CD4-positive, CD25-positive, alpha-beta regulatory T cell (primary cell): ENCODE data around the gene EXOSC9. TPM values are rescaled to one million over a fixed set of nuclear protein-coding genes. Genes with fewer than 3 reads are reported as not detected.

ENCODE experiments used
- ATAC-seq, 2 donors: fragments of 150-1000 bp; cut with Tn5 transposase; one replicate each; pipeline ENCODE4 v1.10.0; 2021; ENCODE audit warnings: low read depth in 2 of 2, moderate number of reproducible peaks in 2 of 2, moderate library complexity in 1 of 2
- DNase-seq, 3 donors: peaks; one replicate each; pipeline versions ENCODE4 v3.0.0 to v3.0.0-alpha.2; 2012 to 2022; ENCODE audit warnings: mixed read lengths in 1 of 3
- H3K27ac ChIP-seq: one replicate; pipeline ENCODE4 v1.7.0; 2013; ENCODE audit warnings: mild to moderate bottlenecking, low read length; ENCODE audit not compliant: insufficient read depth, poor library complexity, severe bottlenecking
- H3K27me3 ChIP-seq: one replicate; pipeline ENCODE4 v1.7.0; 2013; ENCODE audit warnings: low read length; ENCODE audit not compliant: control insufficient read depth, insufficient read depth
- H3K36me3 ChIP-seq: one replicate; pipeline ENCODE4 v1.7.0; 2013; ENCODE audit warnings: mild to moderate bottlenecking, low read length, moderate library complexity; ENCODE audit not compliant: control insufficient read depth, insufficient read depth
- H3K4me1 ChIP-seq: 2 replicates; pipeline ENCODE4 v1.7.0; 2013; ENCODE audit warnings: mild to moderate bottlenecking, low read length; ENCODE audit not compliant: insufficient read depth, control insufficient read depth, poor library complexity, severe bottlenecking
- H3K4me3 ChIP-seq: one replicate; pipeline ENCODE4 v1.7.0; 2013; ENCODE audit warnings: low read depth, mild to moderate bottlenecking, low read length, moderate library complexity
- H3K9me3 ChIP-seq, 2 experiments: 1 replicate in 1 of 2; 2 replicates in 1 of 2; pipeline ENCODE4 v1.7.0; 2013; ENCODE audit warnings: low read length in 2 of 2, mild to moderate bottlenecking in 1 of 2, moderate library complexity in 1 of 2; ENCODE audit not compliant: control insufficient read depth in 2 of 2
- H3K27ac Mint-ChIP-seq, 3 donors: one replicate each; pipeline ENCODE4 v1.8.0; 2020 to 2022; ENCODE audit warnings: mild to moderate bottlenecking in 3 of 3, mixed read lengths in 3 of 3, moderate library complexity in 2 of 3
- H3K27me3 Mint-ChIP-seq: one replicate; pipeline ENCODE4 v1.8.0; 2022; ENCODE audit warnings: mild to moderate bottlenecking, mixed read lengths
- H3K36me3 Mint-ChIP-seq: one replicate; pipeline ENCODE4 v1.8.0; 2020; ENCODE audit warnings: mixed read lengths
- H3K4me1 Mint-ChIP-seq, 4 donors: one replicate each; pipeline ENCODE4 v1.8.0; 2020 to 2022; ENCODE audit warnings: mixed read lengths in 4 of 4, mild to moderate bottlenecking in 1 of 4
- H3K4me3 Mint-ChIP-seq, 4 donors: one replicate each; pipeline ENCODE4 v1.8.0; 2020 to 2022; ENCODE audit warnings: mild to moderate bottlenecking in 4 of 4, mixed read lengths in 4 of 4, moderate library complexity in 3 of 4
- H3K9me3 Mint-ChIP-seq, 7 donors: one replicate each; pipeline ENCODE4 v1.8.0; 2020 to 2022; ENCODE audit warnings: mixed read lengths in 7 of 7, mild to moderate bottlenecking in 3 of 7, moderate library complexity in 2 of 7
- polyA plus RNA-seq, 4 donors: library from polyadenylated mRNA; unstranded; fragments of 300-500 nt; fragmentation: Illumina TruSeq; gene quantifications; one replicate each; pipeline ENCODE4 v1.2.3, GENCODE V29; 2021
- total RNA-seq: library from RNA; stranded (reverse); gene quantifications from one replicate; pipeline ENCODE4 v1.2.3, GENCODE V29; 2022

EXOSC9 gene
- total and polyA plus RNA-seq, 5 donors from 2014 or later: 45.8 to 59.4 (median 50.9) TPM

DNA sequence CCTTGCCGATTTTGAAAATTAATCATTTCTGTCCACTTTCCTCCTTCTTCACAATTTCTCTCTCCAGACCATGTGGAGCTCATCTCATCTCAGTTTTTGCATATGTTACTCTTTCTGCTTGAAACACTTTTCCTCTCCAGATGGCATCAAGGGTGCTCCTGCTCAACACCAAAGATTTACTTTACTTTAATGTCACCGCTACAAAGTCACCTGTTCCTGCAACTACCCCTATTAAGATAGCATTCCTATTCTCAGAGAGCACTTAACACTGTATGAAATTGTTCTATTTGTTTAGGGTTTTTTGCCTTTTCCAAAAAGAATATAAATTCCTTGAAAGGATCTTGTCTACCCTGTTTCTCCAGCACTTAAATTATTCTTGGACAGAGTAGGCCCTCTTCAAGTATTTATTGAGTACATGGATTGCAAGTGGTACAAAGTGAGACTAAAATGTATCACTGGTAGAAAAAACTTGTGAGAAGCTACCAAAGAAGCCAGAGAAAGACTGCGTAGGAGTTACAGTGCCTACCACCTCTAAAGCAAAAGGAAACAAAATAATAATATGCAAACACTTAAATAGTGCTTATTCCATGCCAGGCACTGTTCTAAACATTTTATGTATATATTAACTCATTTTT is 1.1 kb upstream of the EXOSC9 start:
- Histone ChIP-seq H3K9me3 (no peaks in the 10 kb centered on the region), H3K36me3 (peaks cover 23% of the 10 kb centered on the region), H3K4me1 (peaks cover 23% of the 10 kb centered on the region), H3K4me3 (peak overlapping the region; percentile 99), H3K27me3 (no peaks in the 10 kb centered on the region), H3K27ac (peak overlapping the region; percentile 94)
- H3K27me3 Mint-ChIP-seq: no peaks in the 10 kb centered on the region
- peaks cover 28 to 62% (median 44%) of the 10 kb centered on the region in 4 donors for H3K4me1 Mint-ChIP-seq
- H3K27ac Mint-ChIP-seq: peak overlapping the region; percentile 96 to 99 (median 98)
- H3K4me3 Mint-ChIP-seq: peak overlapping the region; percentile 90 to 97 (median 95)
- no peaks in the 10 kb centered on the region for H3K9me3 Mint-ChIP-seq
- DNase-seq (no peak), ATAC-seq (no peak)
- peaks cover 15% of the 10 kb centered on the region for H3K36me3 Mint-ChIP-seq

DNA sequence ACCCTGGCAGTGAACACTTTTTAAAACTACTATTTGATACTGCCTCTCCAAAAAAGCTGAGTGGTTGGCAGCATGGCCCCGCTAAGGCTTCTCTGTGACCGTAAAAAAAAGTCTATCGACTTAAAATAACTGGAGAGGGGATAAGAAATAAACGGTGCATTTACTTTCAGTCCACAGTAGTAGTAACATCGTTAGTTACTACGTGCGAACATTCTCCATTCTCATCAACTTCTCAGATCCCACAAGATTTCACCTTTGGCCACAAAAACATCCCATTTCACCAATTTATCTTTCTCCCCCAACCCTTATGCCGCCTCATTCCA is 524 bp upstream of the EXOSC9 start:
- Mint-ChIP-seq H3K4me3 (peak overlapping the region; percentile 90 to 97 (median 95)), H3K9me3 (no peaks in the 10 kb centered on the region), H3K27ac (peak overlapping the region; percentile 96 to 99 (median 98)), H3K4me1 (peaks cover 28 to 62% (median 45%) of the 10 kb centered on the region in 4 donors), H3K27me3 (no peaks in the 10 kb centered on the region), H3K36me3 (peaks cover 20% of the 10 kb centered on the region)
- peak; percentile 17 to 32 for ATAC-seq
- Histone ChIP-seq H3K27ac (peak overlapping the region; percentile 94), H3K4me1 (peaks cover 23% of the 10 kb centered on the region), H3K27me3 (no peaks in the 10 kb centered on the region), H3K9me3 (no peaks in the 10 kb centered on the region), H3K4me3 (peak overlapping the region; percentile 99), H3K36me3 (peaks cover 29% of the 10 kb centered on the region)
- DNase-seq: no peak

DNA sequence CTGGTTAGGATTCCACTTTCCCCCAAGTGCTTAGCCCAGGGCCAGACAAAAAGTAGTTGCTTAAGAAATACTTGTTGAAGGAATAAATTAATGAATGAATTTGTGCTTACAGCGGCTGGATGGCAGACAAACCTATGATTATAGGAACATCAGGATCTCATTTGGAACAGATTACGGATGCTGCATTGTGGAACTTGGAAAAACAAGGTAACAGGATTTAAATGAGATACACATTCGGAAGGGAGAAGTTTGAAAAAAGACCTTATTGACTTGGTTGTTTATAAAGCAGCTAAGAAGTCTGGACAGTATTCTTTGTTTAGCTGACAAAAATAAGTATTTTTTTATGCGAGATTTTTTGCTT is 572 bp downstream of the EXOSC9 start:
- H3K4me3 ChIP-seq: peak overlapping the region; percentile 99
- peaks cover 40% of the 10 kb centered on the region for H3K36me3 ChIP-seq
- Mint-ChIP-seq H3K36me3 (peaks cover 25% of the 10 kb centered on the region), H3K9me3 (no peaks in the 10 kb centered on the region), H3K27me3 (no peaks in the 10 kb centered on the region), H3K27ac (peak overlapping the region; percentile 96 to 99 (median 98)), H3K4me3 (peak overlapping the region; percentile 90 to 97 (median 95)), H3K4me1 (peaks cover 28 to 60% (median 44%) of the 10 kb centered on the region in 4 donors)
- no peak for DNase-seq
- H3K9me3 ChIP-seq: no peaks in the 10 kb centered on the region
- ATAC-seq: no peak
- H3K4me1 ChIP-seq: peaks cover 23% of the 10 kb centered on the region
- H3K27me3 ChIP-seq: no peaks in the 10 kb centered on the region
- H3K27ac ChIP-seq: peak overlapping the region; percentile 94

DNA sequence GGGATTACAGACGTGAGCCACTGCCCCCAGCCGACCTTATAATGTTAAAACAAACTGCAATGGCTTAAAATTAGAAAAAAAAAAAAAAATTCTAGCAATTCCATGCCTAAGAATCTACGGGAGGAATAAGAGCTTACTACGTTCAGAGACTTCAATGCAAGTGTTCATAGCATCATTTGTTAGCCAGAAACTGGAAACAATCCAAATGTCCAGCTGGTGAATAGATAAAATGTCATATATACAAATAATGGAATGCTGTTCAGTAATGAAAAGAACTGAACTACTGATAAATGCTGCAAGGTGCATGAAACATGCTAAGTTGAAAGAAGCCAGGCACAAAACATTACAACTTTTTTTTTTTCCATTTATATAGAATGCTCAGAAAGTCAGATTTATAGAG is 5.3 kb downstream of the EXOSC9 start:
- H3K36me3 Mint-ChIP-seq: peaks cover 31% of the 10 kb centered on the region
- H3K4me3 ChIP-seq: no peak overlapping the region
- H3K27ac Mint-ChIP-seq: no peak overlapping the region
- peaks cover 17 to 36% (median 32%) of the 10 kb centered on the region in 4 donors for H3K4me1 Mint-ChIP-seq
- no peak overlapping the region for H3K4me3 Mint-ChIP-seq
- peaks cover 15% of the 10 kb centered on the region for H3K4me1 ChIP-seq
- H3K27ac ChIP-seq: no peak overlapping the region
- no peak for ATAC-seq
- peaks cover 80% of the 10 kb centered on the region for H3K36me3 ChIP-seq
- H3K9me3 Mint-ChIP-seq: no peaks in the 10 kb centered on the region
- no peaks in the 10 kb centered on the region for H3K27me3 ChIP-seq
- H3K9me3 ChIP-seq: no peaks in the 10 kb centered on the region
- H3K27me3 Mint-ChIP-seq: no peaks in the 10 kb centered on the region
- DNase-seq: no peak

DNA sequence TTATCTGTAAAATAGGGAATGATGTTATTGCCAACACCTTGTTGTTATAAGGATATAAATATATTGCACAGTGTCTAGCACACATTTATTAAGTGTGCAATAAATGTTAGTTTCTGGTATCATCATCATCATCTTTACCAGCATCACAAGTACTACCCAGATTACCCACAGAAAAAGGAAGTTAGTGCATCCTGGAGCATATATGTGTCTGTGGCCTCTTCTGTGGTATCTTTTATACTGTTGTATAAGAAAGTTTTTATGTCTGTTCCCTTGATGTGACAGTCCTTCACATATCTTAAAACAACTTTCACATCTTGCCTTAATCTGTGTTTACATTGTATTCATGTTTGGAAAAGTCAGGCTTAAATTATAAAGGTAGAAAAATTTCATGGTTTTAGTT is 10.0 kb downstream of the EXOSC9 start:
- Histone ChIP-seq H3K36me3 (peaks cover 94% of the 10 kb centered on the region), H3K27ac (no peak overlapping the region), H3K27me3 (no peaks in the 10 kb centered on the region), H3K4me3 (no peak overlapping the region), H3K9me3 (no peaks in the 10 kb centered on the region), H3K4me1 (no peaks in the 10 kb centered on the region)
- ATAC-seq: no peak
- Mint-ChIP-seq H3K4me1 (peaks cover 4 to 23% (median 12%) of the 10 kb centered on the region in 4 donors), H3K27ac (peak overlapping the region in 1 of 3 donors; percentile 36), H3K27me3 (no peaks in the 10 kb centered on the region), H3K4me3 (no peak overlapping the region), H3K36me3 (peaks cover 18% of the 10 kb centered on the region), H3K9me3 (no peaks in the 10 kb centered on the region)
- no peak for DNase-seq

DNA sequence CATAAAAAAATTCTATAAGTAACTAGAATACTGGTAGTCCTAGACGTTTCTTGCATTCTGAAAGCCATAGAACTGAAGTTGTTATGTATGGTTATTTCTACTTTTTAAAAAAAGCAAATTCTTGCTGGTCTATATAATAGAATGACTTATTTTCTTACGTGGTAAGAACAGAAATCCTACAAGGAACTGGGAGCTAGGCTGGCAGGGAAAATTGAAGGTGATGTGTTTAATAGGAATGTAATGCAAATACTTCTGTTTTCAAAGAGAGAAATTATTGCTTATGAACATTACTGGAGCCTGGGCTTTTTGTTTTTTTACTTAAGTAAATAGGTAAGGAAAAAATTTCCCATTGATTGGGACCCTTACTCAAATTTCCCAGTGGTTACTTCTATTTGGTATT is 13.6 kb downstream of the EXOSC9 start:
- H3K9me3 ChIP-seq: no peaks in the 10 kb centered on the region
- Mint-ChIP-seq H3K9me3 (no peaks in the 10 kb centered on the region), H3K27ac (no peak overlapping the region), H3K4me3 (no peak overlapping the region), H3K4me1 (peaks cover 4 to 30% (median 13%) of the 10 kb centered on the region in 4 donors), H3K27me3 (no peaks in the 10 kb centered on the region), H3K36me3 (peaks cover 12% of the 10 kb centered on the region)
- DNase-seq (no peak), ATAC-seq (no peak)
- no peak overlapping the region for H3K27ac ChIP-seq
- peaks cover 82% of the 10 kb centered on the region for H3K36me3 ChIP-seq
- H3K4me3 ChIP-seq: no peak overlapping the region
- H3K4me1 ChIP-seq: no peaks in the 10 kb centered on the region
- H3K27me3 ChIP-seq: no peaks in the 10 kb centered on the region

DNA sequence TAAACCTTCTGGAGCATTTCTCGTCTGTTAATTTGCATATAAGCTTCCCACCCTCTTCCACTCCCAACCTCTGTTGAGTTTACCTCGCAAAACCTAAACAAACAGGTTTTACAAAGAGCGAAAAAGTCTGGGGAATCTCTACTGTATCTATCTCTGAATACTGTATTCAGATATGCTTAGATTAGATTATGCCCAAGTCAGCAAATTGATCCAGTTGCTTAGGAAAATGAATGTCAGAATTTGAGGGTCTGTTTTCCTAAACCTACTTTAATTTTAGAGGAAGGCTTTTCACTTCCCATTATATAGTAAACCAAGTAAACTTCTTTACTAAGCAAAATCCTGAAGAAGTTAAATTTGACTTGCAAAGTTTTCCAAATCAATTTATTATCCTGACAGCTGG is 15.9 kb downstream of the EXOSC9 start:
- Mint-ChIP-seq H3K36me3 (peaks cover 8% of the 10 kb centered on the region), H3K4me3 (no peak overlapping the region), H3K4me1 (peaks cover 2 to 46% (median 11%) of the 10 kb centered on the region in 4 donors), H3K27ac (no peak overlapping the region), H3K9me3 (no peaks in the 10 kb centered on the region), H3K27me3 (no peaks in the 10 kb centered on the region)
- Histone ChIP-seq H3K4me3 (no peak overlapping the region), H3K4me1 (peaks cover 3% of the 10 kb centered on the region), H3K36me3 (peaks cover 61% of the 10 kb centered on the region), H3K27ac (no peak overlapping the region), H3K27me3 (no peaks in the 10 kb centered on the region), H3K9me3 (no peaks in the 10 kb centered on the region)
- DNase-seq (no peak), ATAC-seq (no peak)

DNA sequence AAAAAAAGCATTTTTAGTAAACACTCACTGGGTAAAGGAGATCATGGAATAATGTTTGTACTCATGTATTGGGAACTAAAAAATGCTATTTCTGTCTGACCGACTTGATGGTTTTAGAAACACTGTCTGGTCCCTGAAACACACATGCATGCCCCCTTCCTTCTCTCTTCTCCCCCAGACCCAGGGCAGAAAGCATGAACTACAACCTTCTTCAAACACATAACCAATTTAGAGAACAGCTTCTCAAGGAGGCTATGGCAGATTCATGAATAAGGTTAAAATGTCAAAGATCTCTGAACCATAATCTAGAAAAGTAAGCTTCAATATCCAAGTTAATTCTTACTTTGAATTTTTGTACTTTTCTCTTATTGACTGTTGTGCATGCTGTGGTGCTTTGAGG is 16.6 kb downstream of the EXOSC9 start:
- H3K4me1 Mint-ChIP-seq: peaks cover 7 to 53% (median 13%) of the 10 kb centered on the region in 4 donors
- H3K36me3 Mint-ChIP-seq: peaks cover 8% of the 10 kb centered on the region
- no peak overlapping the region for H3K4me3 Mint-ChIP-seq
- Histone ChIP-seq H3K4me1 (peaks cover 9% of the 10 kb centered on the region), H3K27me3 (no peaks in the 10 kb centered on the region), H3K4me3 (no peak overlapping the region), H3K9me3 (no peaks in the 10 kb centered on the region), H3K36me3 (peaks cover 54% of the 10 kb centered on the region), H3K27ac (no peak overlapping the region)
- DNase-seq (no peak), ATAC-seq (no peak)
- H3K27me3 Mint-ChIP-seq: no peaks in the 10 kb centered on the region
- H3K27ac Mint-ChIP-seq: peak overlapping the region in 1 of 3 donors; percentile 7
- H3K9me3 Mint-ChIP-seq: no peaks in the 10 kb centered on the region
